LHCN-M2 (cell line): ENCODE data around the gene DENND2C. TPM values are rescaled to one million over a fixed set of nuclear protein-coding genes. Genes with fewer than 3 reads are reported as not detected.

Experiments used
- DNase-seq: peaks from one replicate; pipeline ENCODE4 v3.0.0-alpha.2; 2012; ENCODE audit warnings: low read depth
- total RNA-seq: library from RNA; depleted of rRNA; stranded (reverse); fragments of >200 nt; gene quantifications from 2 replicates; pipeline ENCODE4 v1.2.3, GENCODE V29; 2014

Gene DENND2C
- total RNA-seq, 1 experiment from 2014 or later = 4.6 TPM

DNA sequence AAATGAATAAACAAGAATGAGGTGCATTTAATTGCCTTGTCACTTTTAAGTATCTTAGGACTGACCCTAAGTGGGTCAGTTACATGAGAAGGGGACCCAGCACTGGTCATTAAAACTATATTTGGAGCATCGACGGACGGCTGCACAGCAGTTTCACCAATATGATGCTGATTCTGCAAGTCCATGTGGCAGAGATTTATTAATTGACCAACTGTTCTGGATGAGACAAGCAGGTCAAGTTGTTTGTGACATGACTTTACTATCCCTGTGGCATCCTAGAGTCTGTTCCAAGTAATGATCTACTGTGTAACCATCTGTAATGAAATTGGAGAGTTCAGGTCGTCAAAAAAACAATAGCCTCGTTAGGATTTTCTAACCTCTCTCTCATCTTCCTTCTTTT, 16.0 kb upstream of the DENND2C start:
- no peak for DNase-seq

DNA sequence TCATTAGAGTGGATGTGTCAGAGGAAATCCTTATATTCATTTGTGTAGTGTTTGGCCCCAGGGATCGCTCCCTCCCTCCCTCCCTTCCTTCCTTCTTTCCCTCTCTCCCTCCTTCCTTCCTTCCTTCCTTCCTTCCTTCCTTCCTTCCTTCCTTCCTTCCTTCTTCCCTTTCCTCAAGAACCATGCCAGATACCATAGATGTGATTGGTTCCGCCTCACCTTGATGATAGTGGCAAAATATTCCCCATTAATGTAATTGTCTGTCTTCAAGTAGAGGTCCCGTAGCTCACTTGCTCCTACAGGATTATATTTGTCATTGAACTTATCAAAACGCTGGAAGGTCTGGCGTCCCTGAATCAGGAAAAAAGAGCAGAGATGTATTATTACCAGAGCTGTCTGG, 7.8 kb upstream of the DENND2C start:
- DNase-seq = no peak

DNA sequence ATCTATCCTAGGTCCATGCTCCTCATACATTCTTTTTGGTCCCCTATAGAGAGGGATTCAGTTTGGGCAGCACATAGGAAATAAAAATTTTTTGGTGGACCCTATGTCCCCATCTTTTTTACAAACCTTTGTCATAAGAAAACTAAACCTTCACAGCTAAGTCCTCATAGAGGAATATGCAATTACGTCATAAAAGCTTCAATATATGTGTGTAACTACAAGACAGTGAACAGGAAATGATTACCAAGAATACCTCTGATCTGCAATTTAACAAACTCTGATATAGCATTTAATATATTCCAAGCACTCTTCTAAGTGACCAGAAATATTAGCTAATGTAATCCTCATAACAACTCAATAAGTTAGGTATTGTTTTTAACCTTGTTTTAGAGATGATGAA, 6.3 kb upstream of the DENND2C start:
- DNase-seq = no peak

DNA sequence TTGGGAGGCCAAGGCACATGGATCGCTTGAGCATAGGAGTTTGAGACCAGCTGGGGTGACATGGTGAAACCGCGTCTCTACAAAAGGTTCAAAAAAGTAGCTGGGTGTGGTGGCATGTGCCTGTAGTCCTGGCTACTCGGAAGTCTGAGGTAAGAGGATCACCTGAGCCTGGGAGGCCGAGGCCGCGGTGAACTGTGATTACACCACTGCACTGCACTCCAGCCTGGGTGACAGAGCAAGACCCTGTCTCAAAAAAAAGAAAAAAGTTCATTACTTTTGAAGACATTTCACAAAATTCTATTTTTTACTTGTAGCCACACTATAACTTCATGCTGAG, 2.1 kb upstream of the DENND2C start:
- no peak for DNase-seq

DNA sequence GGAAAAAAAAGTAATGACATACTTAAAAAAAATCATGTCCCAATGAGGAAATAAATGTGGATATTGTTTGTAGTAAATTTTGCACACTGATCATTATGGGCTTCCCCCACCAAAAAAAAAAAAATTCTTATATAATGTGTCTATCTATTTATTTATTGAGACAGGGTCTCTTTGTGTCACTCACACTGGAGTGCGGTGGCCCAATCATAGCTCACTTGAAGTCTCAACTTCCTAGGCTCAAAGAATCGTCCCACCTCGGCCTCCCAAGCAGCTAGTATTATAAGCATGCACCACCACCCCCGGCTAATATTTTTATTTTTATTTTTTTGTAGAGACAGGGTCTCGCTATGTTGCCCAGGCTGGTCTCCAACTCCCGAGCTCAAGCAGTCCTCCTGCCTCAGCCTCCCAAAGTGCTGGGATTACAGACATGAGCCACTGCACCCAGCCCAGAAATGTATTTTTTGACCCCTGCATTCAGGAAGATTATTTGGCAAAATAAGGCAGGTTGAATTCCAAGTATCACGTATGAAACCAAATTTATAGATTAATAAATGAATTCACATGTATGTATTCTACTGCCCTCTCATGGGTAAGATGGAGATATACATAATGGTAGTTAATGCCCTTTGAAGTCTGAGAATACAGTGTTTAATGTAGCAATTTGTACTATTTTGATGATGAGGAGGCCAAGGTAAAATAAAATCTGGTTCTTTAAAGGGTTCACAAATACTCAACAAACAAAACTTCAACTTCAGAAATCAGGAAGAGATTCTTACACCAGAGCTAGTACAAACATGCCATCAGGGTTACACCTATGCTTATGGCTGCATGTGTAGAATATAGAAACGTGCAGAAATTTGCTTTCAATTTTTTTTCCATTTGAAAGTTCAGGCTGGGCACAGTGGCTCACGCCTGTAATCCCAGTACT, 1.4 kb upstream of the DENND2C start:
- peak; percentile 15 for DNase-seq

DNA sequence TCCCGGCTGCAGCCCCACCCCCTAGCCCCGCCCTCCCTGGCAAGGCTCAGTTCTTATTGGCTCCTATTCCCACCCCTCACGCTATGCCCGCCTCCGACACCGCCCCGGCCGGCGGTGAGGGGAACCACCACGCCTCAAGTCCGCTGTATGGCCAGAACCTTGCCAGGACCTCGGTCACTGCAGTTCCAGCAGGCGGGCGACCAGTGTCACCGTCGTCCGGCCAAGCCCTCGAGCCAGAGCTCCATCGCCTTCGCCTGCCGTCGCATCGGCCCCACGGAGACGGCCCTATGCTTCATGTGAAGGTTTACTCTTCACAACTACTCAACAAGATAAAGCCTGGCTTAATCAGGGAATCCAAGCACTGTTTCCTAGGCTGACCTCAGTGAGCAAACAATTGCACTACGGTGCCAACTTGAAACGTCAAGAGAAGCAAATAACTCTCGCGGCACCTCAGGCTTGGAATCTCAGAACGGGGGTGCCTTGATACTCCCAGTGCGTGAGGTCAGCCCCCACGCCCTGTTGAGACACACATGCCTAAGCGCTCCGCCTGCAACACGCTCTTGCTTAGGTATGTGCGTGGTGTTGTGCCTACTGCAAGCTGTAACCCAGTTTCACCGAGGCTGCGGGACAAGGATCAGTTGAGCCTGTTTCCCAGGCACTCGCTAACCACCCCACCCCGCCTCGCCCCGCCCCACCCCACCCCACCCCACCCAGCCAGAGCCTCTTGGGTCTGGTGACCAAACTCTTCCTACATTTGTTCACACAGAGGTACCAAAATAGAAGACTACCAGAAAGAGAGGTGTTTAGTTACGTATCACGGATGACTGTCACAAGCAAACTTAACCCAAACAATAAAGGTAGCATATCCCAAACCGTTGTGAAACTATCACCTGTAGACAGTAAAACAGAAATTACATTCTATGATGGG, 498 bp upstream of the DENND2C start:
- DNase-seq = peak; percentile 86

DNA sequence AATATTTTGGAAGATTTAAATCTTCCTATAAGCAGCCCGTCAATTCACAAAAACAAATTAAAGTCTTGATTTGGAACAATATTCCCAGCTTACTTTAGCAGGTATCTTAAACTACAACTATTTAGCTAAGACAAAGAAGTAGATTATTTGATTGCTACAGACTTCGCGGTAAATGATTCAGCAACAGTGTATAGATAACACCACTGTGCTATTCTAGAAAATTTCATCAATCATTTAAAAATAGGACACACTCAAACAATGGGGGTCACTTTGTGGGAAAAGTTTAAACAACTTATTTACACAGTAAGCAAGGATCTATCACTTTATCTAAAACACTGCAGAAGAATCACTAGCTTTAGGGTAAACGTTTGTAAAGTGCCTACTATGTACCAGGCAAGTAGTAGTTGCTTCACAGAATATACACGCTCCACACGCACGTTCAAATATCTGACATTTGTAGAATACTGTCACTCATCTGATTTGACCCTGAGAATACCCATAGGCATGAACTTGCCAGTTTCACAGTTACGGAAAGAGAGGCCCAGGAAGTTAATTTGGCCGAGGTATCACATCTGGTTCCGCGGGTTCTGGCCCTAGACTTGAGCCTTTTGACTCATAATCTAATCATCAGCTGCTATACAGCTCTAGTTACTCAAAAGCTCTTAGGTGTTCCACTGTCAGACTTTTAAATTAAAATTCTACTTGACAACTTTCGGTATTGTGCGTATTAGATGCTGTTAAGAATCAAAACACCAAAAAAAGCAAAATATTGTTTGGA, 876 bp downstream of the DENND2C start:
- DNase-seq = peak; percentile 58

DNA sequence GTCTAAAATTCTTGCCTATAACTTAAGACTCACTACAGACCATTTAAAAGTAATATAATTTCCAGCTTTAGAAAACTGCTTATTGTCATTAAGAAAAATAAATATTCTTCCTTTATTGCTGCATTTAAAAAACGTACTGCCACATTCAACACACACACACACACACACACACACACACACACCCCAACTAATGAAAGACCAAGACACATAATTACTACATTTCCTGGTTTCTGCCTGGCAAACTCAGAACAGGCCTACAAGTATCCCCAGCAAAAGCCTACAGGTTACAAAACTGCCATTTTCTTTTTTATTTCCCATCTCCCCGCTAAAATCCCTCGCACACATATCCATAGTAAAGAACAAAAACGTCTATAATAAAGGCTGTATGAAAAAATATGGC, 1.5 kb downstream of the DENND2C start:
- no peak for DNase-seq

DNA sequence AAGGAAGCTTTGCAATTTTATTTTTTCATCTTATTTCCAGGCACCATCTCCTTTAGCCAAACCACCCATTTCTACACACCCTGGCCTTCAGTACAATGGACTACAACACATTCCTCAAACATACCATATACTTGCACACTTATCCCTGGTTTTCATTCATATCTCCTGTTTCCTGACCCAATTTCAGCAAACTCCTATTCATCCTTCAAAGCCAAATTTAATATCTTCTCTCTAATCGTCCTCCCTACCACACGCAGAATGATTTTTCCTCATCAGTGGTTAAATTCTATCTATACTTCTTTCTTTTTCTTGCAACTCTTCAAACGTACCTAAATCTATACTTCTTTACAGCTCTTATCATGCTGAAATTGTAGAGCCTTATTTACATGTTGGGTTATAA, 2.9 kb downstream of the DENND2C start:
- DNase-seq = no peak

DNA sequence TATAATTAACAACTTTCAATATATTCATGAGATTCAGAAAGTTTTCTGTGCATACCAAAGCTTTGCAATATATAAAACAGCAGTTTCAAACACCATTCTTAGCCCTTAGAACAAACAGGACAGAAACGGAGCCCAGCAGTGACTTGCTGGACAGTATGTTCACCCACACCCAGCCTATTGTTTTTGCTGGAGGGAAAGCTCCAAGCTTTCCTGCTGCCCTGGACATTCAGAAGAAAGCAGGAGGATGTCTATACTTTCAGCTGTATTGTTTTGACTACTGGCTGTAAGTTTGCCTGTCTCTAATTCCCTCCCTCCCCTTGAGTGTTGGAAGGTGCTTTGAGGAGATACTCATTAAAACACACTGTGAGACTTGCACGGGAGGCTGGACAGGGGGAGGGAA, 9.6 kb downstream of the DENND2C start:
- DNase-seq = no peak

DNA sequence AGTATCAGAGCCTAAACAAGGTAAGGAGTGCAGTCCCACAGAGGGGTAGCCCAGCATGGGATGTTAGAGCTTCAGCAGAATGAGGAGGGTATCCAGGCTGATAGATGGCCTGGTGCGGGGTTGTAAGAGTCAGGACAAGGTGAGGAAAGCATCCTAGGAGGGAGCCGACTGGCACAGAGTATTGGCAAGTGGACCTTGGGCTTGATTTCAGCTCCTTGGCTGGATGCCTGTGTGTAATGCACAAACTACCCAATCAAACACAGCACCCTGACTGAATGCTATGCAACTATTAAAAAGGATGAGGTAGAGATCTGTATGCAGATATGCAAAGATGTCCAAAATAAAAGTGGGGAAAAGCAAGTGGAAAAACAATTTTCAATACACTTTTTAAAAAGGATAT, 18.0 kb downstream of the DENND2C start:
- DNase-seq = no peak

DNA sequence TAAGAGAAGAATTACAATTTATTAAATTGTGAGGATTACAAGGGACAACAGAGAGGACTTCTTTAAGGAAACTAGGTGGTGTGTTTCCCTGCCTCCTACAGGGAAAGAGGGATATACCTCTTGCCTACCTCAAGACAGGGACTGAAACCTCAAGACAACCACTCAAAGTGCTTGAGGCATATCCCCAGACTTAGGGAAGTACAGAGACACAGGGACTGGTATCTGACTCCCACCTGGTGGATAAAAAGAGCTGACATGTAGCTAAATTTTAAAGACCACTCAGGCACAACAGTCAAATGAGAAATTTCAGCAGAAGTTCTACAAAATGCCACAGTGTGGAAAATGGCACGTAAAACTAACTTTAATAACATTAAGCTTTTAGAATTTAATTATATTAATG, 21.3 kb downstream of the DENND2C start:
- DNase-seq = no peak

DNA sequence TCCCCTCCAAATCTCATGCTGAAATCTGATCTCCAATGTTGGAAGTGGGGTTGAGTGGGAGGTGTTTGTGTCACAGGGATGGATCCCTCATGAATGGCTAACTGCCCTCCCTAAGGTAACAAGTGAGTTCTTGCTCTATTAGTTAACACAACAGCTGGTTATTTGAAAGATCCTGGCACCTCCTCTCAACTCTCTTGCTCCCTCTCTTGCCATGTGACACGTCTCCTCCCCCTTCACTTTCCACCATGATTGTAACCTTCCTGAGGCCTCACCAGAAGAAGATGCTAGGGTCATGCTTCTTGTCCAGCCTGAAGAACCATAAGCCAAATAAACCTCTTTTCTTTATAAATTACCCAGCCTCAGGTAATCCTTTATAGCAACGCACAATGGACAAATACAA, 28.5 kb downstream of the DENND2C start:
- no peak for DNase-seq

DNA sequence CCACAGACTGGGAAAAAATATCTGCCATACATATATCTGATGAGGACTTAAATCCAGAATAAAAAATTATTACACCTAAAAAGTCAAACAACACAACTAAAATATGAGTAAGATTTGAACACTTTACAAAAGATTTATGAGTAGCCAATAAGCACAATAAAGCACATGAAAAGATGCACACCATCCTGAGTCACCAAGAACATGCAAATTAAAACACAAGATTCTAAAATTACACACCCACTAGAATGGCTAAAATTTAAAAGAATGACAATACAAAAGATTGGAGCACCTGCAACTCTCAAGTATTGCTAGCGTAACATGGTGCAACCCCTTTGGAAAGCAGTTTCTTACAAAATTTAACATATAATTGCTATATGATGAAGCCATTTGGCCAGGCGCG, 30.9 kb downstream of the DENND2C start:
- no peak for DNase-seq

DNA sequence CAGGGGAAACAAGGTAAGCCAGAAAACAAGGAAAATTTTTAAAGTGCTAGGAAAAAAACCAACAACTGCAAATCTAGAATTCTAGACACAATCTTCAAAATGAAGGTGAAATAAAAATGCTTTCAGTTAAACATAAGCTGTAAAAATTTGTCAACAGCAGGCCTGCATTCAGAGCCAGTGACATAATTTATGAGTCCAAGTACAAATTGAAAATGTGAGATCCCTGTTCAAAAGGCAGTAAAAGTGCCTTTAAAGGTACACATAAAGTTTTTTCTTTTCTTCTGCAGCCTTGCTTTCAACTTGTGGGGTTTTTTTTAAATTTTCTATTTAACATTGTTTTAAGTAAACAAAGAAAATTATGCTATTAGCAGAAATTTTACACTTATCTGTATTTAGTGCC, 37.4 kb downstream of the DENND2C start:
- no peak for DNase-seq

DNA sequence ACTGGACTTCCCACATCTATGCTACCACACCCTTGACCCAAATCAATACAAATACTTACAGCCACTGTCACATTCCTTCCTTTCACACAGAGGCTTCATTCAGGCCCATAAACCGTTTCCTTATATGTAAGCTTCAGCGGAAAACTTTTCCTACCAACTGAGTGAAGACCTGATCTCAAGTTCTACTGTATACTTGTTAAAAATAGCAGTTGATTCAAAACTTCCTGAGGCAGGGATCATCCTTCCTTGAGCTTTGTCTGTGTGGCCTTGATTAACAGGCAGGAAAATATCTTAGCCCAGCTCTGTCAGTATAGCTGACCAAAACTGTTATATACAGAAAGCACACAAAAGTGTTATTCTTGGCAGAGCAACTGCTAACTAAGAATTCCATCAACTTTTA, 42.7 kb downstream of the DENND2C start:
- DNase-seq = no peak

DNA sequence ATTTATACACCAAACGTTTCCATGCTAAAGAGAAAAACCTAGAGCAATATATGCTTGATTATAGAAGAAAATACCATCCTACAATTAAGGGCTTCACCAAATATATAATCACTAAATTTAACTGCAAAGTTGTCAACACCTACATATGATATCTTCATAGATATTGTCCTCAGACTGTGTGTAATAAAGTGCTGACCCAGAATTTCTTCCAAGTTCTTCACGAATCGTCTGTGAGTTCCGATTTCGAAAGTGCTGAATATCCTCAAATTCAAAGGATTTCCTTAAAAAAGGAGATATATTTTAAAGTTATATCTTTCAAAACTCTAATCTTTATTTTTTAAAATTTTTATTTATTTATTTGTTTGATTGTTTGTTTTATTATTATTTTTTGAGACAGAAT, 46.5 kb downstream of the DENND2C start:
- DNase-seq = no peak

DNA sequence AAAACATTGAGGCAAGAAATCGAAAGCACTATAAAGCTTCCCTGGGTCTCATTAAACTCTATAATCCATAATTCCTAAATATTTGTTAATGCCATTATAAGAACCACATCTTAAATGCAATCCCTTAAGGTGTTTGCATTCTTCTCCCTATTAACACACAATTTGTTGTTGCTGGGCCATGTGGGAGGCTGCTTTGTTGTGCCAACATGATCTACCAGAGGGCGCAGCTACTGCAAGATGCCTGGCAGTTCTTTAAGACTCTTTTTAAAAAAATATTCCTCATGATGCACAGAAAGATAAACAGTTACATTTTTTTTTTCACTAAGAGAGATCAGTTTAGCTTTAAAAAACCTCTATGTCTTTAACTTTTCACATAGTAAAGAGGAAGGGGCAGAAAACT, 49.4 kb downstream of the DENND2C start:
- no peak for DNase-seq

DNA sequence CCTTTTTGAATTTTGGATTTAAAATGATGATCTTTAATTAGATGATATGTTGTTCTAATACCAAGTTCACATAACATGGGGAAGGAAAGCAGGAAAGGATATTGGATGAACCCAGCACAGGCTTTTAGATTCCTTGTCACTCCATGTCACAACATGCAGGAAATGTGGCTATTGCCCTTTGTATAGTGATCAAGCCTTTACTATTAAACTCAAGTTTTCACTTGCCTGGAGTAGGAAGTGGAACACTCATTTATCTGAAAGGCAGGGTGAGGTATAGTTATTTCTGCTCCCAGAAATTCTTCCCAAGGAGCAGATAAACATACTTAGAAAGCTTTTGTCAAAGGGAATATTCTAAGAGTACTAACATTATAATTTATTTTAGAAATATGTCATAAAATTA, 51.2 kb downstream of the DENND2C start:
- no peak for DNase-seq

DNA sequence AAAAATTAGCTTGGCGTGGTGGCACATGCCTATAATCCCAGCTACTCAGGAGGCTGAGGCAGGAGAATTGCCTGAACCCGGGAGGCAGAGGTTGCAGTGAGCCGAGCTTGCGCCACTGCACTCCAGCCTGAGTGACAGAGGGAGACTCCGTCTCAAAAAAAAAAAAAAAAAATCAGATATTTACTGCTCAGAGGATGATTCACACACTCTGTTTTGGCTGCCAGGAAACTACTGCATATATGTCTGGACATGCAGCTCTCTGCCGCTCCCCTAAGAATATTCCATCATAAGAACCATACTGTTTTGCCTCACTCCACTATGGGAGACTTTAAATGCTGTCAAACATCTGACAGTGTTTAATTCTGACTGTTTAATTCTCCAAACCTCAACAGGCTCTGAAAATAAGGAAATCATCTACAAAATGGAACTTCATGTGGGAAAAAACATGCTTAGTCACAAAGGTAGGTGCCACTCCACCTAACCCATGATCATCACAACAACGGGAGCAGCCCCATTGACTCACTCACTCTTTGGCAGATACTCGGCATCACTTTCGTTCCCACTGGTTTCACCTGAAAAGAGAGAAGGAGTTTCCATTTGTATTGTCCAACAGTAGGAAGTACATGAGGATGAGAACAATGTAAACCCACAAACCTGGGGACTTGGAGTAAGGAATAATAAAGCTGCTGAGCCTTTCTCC, 59.2 kb downstream of the DENND2C start:
- no peak for DNase-seq

DNA sequence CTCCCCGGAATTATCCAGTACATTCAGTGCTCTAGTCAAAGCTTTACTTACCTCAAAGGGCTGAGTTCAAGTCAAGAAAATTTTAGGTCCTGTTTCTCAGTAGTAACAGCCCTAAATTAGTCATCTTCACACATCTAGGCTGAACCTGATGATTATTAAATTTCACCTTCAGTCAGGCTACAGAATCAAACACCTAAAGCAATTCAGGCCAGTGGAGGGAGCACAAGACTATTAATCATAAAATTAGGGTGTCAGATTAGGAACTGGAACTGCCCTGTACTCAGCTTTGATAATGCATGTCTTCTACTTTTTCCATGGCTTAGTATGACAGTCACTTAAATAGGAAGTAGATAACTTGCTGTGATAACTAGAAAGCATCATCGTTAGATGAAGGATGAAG, 60.0 kb downstream of the DENND2C start:
- no peak for DNase-seq
